ENCODE measurements around the gene CDH13. TPM values are rescaled to one million over a fixed set of nuclear protein-coding genes. Genes with fewer than 3 reads are reported as not detected.

Gene CDH13
- total RNA-seq, 2 experiments from 2014 or later = not detected

DNA sequence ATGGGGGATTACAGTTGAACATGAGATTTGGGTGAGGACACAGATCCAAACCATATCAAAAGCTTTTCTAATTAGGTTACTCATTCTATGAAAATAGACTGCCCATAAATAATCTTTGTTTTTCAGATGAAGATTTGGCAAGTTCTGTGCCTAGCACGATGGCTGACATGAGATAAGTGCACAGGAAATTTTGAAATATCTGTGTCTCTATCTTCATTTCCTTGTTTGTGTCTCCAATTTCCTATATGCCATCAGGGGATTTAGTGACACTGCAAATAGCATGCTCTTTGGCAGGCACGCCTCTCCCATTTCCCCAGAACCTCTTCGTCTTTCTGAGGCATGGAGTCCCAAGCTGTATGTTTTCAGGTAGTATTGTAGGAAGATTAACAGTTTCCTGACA, 544.6 kb downstream of the CDH13 start:
- Histone ChIP-seq H3K27ac (ENCODE audit: low read depth, low read length, poor library complexity, severe bottlenecking) (no peak overlapping the region), H3K9me3 (ENCODE audit: low read length) (0 out of 2 replicates have a peak, but pooled peaks cover 4% of the 10 kb centered on the region), H4K20me1 (ENCODE audit: insufficient read depth, low read length) (no peaks in the 10 kb centered on the region), H3K4me2 (ENCODE audit: low read length) (no peak overlapping the region), H3K9me2 (ENCODE audit: insufficient read depth, low read length) (no peaks in the 10 kb centered on the region), H2AFZ (ENCODE audit: low read length) (no peak overlapping the region), H3K36me3 (ENCODE audit: insufficient read depth, low read length) (no peaks in the 10 kb centered on the region), H3K4me3 (ENCODE audit: low read depth, low read length, poor library complexity, severe bottlenecking) (no peak overlapping the region), H3K4me1 (ENCODE audit: insufficient read depth, low read length, poor library complexity, severe bottlenecking) (no peaks in the 10 kb centered on the region), H3K79me2 (ENCODE audit: insufficient read depth, low read depth, low read length) (no peaks in the 10 kb centered on the region)
- no peak for DNase-seq (ENCODE audit: low spot score)
- TF ChIP-seq, protein P1, sequence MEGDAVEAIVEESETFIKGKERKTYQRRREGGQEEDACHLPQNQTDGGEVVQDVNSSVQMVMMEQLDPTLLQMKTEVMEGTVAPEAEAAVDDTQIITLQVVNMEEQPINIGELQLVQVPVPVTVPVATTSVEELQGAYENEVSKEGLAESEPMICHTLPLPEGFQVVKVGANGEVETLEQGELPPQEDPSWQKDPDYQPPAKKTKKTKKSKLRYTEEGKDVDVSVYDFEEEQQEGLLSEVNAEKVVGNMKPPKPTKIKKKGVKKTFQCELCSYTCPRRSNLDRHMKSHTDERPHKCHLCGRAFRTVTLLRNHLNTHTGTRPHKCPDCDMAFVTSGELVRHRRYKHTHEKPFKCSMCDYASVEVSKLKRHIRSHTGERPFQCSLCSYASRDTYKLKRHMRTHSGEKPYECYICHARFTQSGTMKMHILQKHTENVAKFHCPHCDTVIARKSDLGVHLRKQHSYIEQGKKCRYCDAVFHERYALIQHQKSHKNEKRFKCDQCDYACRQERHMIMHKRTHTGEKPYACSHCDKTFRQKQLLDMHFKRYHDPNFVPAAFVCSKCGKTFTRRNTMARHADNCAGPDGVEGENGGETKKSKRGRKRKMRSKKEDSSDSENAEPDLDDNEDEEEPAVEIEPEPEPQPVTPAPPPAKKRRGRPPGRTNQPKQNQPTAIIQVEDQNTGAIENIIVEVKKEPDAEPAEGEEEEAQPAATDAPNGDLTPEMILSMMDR (conservative IDR thresholded peaks at IDR 0.05; ENCODE audit: low read length) = no peak
- no peak for TF ChIP-seq EZH2phosphoT487 (IDR thresholded peaks at IDR 0.05; ENCODE audit: borderline replicate concordance, low read depth, low read length)
- ChIA-PET POLR2A (no interaction called here), CTCF (ENCODE audit: unreplicated experiment) (no interaction called here)
- BruUV-seq (replicated peaks) = no TSS peak
- intact Hi-C loops (cut with micrococcal nuclease; ENCODE audit: unreplicated experiment) = no loop called here

DNA sequence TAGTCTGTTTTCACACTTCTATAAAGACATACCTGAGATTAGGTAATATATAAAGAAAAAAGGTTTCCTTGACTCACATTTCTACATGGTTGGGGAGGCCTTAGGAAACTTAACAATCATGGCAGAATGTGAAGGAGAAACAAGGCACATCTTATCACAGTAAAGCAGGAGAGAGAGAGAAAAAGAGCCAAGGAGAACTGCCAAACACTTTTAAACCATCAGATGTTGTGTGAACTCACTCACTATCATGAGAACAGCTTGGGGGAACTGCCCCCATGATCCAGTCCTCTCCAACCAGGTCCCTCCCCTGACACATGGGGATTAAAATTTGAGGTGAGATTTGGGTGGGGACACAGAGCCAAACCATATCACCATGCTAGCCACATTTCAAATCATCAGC, 547.9 kb downstream of the CDH13 start:
- Histone ChIP-seq H4K20me1 (ENCODE audit: insufficient read depth, low read length) (no peaks in the 10 kb centered on the region), H3K4me2 (ENCODE audit: low read length) (no peak overlapping the region), H3K27ac (ENCODE audit: low read depth, low read length, poor library complexity, severe bottlenecking) (no peak overlapping the region), H2AFZ (ENCODE audit: low read length) (no peak overlapping the region), H3K9me2 (ENCODE audit: insufficient read depth, low read length) (no peaks in the 10 kb centered on the region), H3K36me3 (ENCODE audit: insufficient read depth, low read length) (no peaks in the 10 kb centered on the region), H3K79me2 (ENCODE audit: insufficient read depth, low read depth, low read length) (no peaks in the 10 kb centered on the region), H3K9me3 (ENCODE audit: low read length) (0 out of 2 replicates have a peak, but pooled peaks cover 4% of the 10 kb centered on the region), H3K4me3 (ENCODE audit: low read depth, low read length, poor library complexity, severe bottlenecking) (no peak overlapping the region), H3K4me1 (ENCODE audit: insufficient read depth, low read length, poor library complexity, severe bottlenecking) (no peaks in the 10 kb centered on the region)
- TF ChIP-seq, protein P1 (conservative IDR thresholded peaks at IDR 0.05; ENCODE audit: low read length) = no peak
- TF ChIP-seq EZH2phosphoT487 (IDR thresholded peaks at IDR 0.05; ENCODE audit: borderline replicate concordance, low read depth, low read length) = no peak
- BruUV-seq (replicated peaks) = no TSS peak
- POLR2A ChIA-PET = no interaction called here
- intact Hi-C loops (cut with micrococcal nuclease; ENCODE audit: unreplicated experiment) = no loop called here
- CTCF ChIA-PET (ENCODE audit: unreplicated experiment) = no interaction called here
- no peak for DNase-seq (ENCODE audit: low spot score)

DNA sequence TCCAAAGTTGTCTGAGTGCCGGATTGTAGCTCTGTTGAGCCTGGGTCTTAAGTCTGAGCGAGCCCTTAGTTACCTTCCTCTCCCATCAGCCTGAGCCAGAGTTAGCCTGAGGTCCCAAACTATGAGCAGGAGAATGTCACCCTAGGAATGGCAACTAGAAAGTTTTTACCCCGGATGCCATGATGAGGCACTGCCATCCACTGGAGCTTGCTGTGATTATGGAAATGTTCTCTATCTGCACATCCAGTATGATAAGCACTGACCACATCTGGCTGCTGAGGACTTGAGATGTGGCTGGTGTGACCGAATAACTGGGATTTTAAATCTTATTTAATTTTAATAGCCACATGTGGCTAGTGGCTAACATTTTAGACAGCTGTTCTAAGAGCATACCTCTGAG, 550.0 kb downstream of the CDH13 start:
- CTCF ChIA-PET (ENCODE audit: unreplicated experiment) = no interaction called here

More for the DNA sequence above, 550.0 kb downstream of the CDH13 start:
- BruUV-seq (replicated peaks) = no TSS peak
- H3K9me2 ChIP-seq (ENCODE audit: insufficient read depth, low read length) = no peaks in the 10 kb centered on the region
- H4K20me1 ChIP-seq (ENCODE audit: insufficient read depth, low read length) = no peaks in the 10 kb centered on the region
- H3K27ac ChIP-seq (ENCODE audit: low read depth, low read length, poor library complexity, severe bottlenecking) = no peak overlapping the region
- intact Hi-C loops (cut with micrococcal nuclease; ENCODE audit: unreplicated experiment) = no loop called here
- no peaks in the 10 kb centered on the region for H3K9me3 ChIP-seq (ENCODE audit: low read length)
- H3K4me2 ChIP-seq (ENCODE audit: low read length) = no peak overlapping the region
- no peaks in the 10 kb centered on the region for H3K36me3 ChIP-seq (ENCODE audit: insufficient read depth, low read length)
- H3K4me1 ChIP-seq (ENCODE audit: insufficient read depth, low read length, poor library complexity, severe bottlenecking) = no peaks in the 10 kb centered on the region
- POLR2A ChIA-PET = interaction anchor here (0.6 kb wide), 1 partner anchor 10 kb away, joined by 4 read pairs; no protein-coding TSS in a partner anchor
- DNase-seq (ENCODE audit: low spot score) = no peak
- TF ChIP-seq, protein P1 (conservative IDR thresholded peaks at IDR 0.05; ENCODE audit: low read length) = no peak
- no peak for TF ChIP-seq EZH2phosphoT487 (IDR thresholded peaks at IDR 0.05; ENCODE audit: borderline replicate concordance, low read depth, low read length)
- H3K4me3 ChIP-seq (ENCODE audit: low read depth, low read length, poor library complexity, severe bottlenecking) = no peak overlapping the region
- H2AFZ ChIP-seq (ENCODE audit: low read length) = no peak overlapping the region
- no peaks in the 10 kb centered on the region for H3K79me2 ChIP-seq (ENCODE audit: insufficient read depth, low read depth, low read length)

Data from OCI-LY7 (cell line).